ENCODE data around the gene RHOV.

GRCh38 chr15:40901053-40901443 lies 27.0 kb upstream of the RHOV start:
- TF ChIP-seq CTCF (IDR thresholded peaks at IDR 0.05) (no peak), POLR2A (IDR thresholded peaks at IDR 0.05) (no peak)
